NCI-H748 treated with DMSO at 0.1 percent for 48 hours (cell line): ENCODE measurements around the gene TIAM2.
"Not testable (repeated sequence)": the region's sequence is repeated elsewhere in the genome, so short reads cannot be mapped to it uniquely, and the experiment has no call there.

Experiments
- DNase-seq: peaks from one replicate; lab custom pipeline; 2025; lab: John Stamatoyannopoulos, UW

Gene TIAM2

GRCh38 chr6:155165029-155165710 lies 170.1 kb downstream of the TIAM2 start:
- DNase-seq, result no peak

- no peak for DNase-seq
These were observed 175.4 kb downstream of the TIAM2 start for GRCh38 chr6:155170519-155170918.

GRCh38 chr6:155171109-155171746 lies 176.1 kb downstream of the TIAM2 start:
- DNase-seq, result no peak

GRCh38 chr6:155171747-155172449 lies 176.8 kb downstream of the TIAM2 start:
- no peak for DNase-seq

- no peak for DNase-seq
These were observed 178.4 kb downstream of the TIAM2 start for GRCh38 chr6:155173488-155173887.

GRCh38 chr6:155174576-155175211 lies 179.6 kb downstream of the TIAM2 start:
- DNase-seq, result peak; percentile 97

GRCh38 chr6:155177363-155177961 lies 182.3 kb downstream of the TIAM2 start:
- peak; percentile 53 for DNase-seq

- DNase-seq, result no peak
These were observed 186.4 kb downstream of the TIAM2 start for GRCh38 chr6:155181498-155181897.

- DNase-seq, result no peak
These were observed 187.0 kb downstream of the TIAM2 start for GRCh38 chr6:155182103-155182502.

- DNase-seq, result no peak
These were observed 188.0 kb downstream of the TIAM2 start for GRCh38 chr6:155183095-155183494.

- DNase-seq, result not testable (repeated sequence)
These were observed 189.9 kb downstream of the TIAM2 start for GRCh38 chr6:155185041-155185440.

- no peak for DNase-seq
These were observed 190.4 kb downstream of the TIAM2 start for GRCh38 chr6:155185544-155185943.

- no peak for DNase-seq
These were observed 191.0 kb downstream of the TIAM2 start for GRCh38 chr6:155186052-155186658.

- no peak for DNase-seq
These were observed 192.0 kb downstream of the TIAM2 start for GRCh38 chr6:155187106-155187505.

GRCh38 chr6:155187994-155188706 lies 193.0 kb downstream of the TIAM2 start:
- no peak for DNase-seq

- DNase-seq, result no peak
These were observed 193.8 kb downstream of the TIAM2 start for GRCh38 chr6:155188707-155189496.

GRCh38 chr6:155190677-155191076 lies 195.6 kb downstream of the TIAM2 start:
- DNase-seq, result no peak

GRCh38 chr6:155193526-155193925 lies 198.4 kb downstream of the TIAM2 start:
- DNase-seq, result no peak

- no peak for DNase-seq
These were observed 199.3 kb downstream of the TIAM2 start for GRCh38 chr6:155194399-155194798.

GRCh38 chr6:155195903-155196302 lies 200.8 kb downstream of the TIAM2 start:
- DNase-seq, result no peak
